Neural cell (in vitro differentiated cells): ENCODE results near the gene COL17A1. TPM values are rescaled to one million over a fixed set of nuclear protein-coding genes. Genes with fewer than 3 reads are reported as not detected.

Experiments
- H2AFZ ChIP-seq: fragments of 200-600, 300-800 bp; sonication (generic), shearing (Covaris generic); 2 replicates; pipeline ENCODE4 v1.6.0; 2014; ENCODE audit warnings: low read depth, mild to moderate bottlenecking, antibody characterized with exemption, low read length, moderate library complexity
- H3F3A ChIP-seq: fragments of 200-600 bp; shearing (Covaris generic); 2 replicates; pipeline ENCODE4 v1.6.1; 2016; ENCODE audit warnings: mild to moderate bottlenecking, moderate library complexity, mixed read lengths, antibody characterized with exemption, low read length; ENCODE audit not compliant: insufficient read depth, poor library complexity, severe bottlenecking
- H3K27ac ChIP-seq: fragments of 200-600, 300-800 bp; sonication (generic), shearing (Covaris generic); 2 replicates; pipeline ENCODE4 v1.5.1; 2014; ENCODE audit warnings: mild to moderate bottlenecking, low read length, moderate library complexity
- H3K27me3 ChIP-seq: fragments of 300-800, 200-600 bp; sonication (generic), shearing (Covaris generic); 2 replicates; pipeline ENCODE4 v1.6.0; 2014; ENCODE audit warnings: mild to moderate bottlenecking, low read depth, low read length, moderate library complexity; ENCODE audit not compliant: insufficient read depth
- H3K36me3 ChIP-seq: fragments of 300-800, 200-600 bp; sonication (generic), shearing (Covaris generic); 2 replicates; pipeline ENCODE4 v1.5.1; 2014; ENCODE audit warnings: mild to moderate bottlenecking, antibody characterized with exemption, low read length, moderate library complexity; ENCODE audit not compliant: insufficient read depth
- H3K4me2 ChIP-seq: fragments of 300-800, 200-600 bp; sonication (generic), shearing (Covaris generic); 2 replicates; pipeline ENCODE4 v1.6.0; 2014; ENCODE audit warnings: mild to moderate bottlenecking, low read length
- H3K4me3 ChIP-seq: fragments of 300-800, 200-600 bp; sonication (generic), shearing (Covaris generic); 2 replicates; pipeline ENCODE4 v1.5.1; 2014; ENCODE audit warnings: mild to moderate bottlenecking, low read length, moderate library complexity
- H3K79me2 ChIP-seq: fragments of 200-600 bp; shearing (Covaris generic); replicated peaks from 2 replicates; pipeline ENCODE4 v1.6.0; 2014; ENCODE audit warnings: mild to moderate bottlenecking, low read length, moderate library complexity; ENCODE audit not compliant: insufficient read depth
- H3K9ac ChIP-seq: fragments of 300-800, 200-600 bp; sonication (generic), shearing (Covaris generic); 2 replicates; pipeline ENCODE4 v1.6.1; 2016; ENCODE audit warnings: mild to moderate bottlenecking, low read length, mixed read lengths
- H3K9me2 ChIP-seq: fragments of 200-600 bp; shearing (Covaris generic); 2 replicates; pipeline ENCODE4 v1.6.1; 2016; ENCODE audit warnings: mild to moderate bottlenecking, low read length, mixed read lengths; ENCODE audit not compliant: insufficient read depth
- H3K9me3 ChIP-seq: fragments of 200-600, 300-800 bp; sonication (generic), shearing (Covaris generic); 2 replicates; pipeline ENCODE4 v1.6.1; 2016; ENCODE audit warnings: mild to moderate bottlenecking, mixed run types, low read length, moderate library complexity, mixed read lengths
- H4K20me1 ChIP-seq: fragments of 200-600 bp; shearing (Covaris generic); 2 replicates; pipeline ENCODE4 v1.6.1; 2016; ENCODE audit warnings: mild to moderate bottlenecking, mixed run types; ENCODE audit not compliant: insufficient read depth
- EP300 ChIP-seq: fragments of 450-650 bp; conservative IDR thresholded peaks from 2 replicates; pipeline ENCODE4 v1.6.1; 2014; ENCODE audit warnings: antibody characterized with exemption, mild to moderate bottlenecking, moderate library complexity; ENCODE audit not compliant: poor library complexity, severe bottlenecking
- EZH2 ChIP-seq: fragments of 200-600, 300-800 bp; shearing (Covaris generic), sonication (generic); IDR thresholded peaks from 2 replicates; pipeline ENCODE4 v1.6.1; 2014; ENCODE audit warnings: antibody characterized with exemption, low read length, borderline replicate concordance, mild to moderate bottlenecking; ENCODE audit not compliant: insufficient read depth, poor library complexity, severe bottlenecking
- MXI1 ChIP-seq: fragments of 450-650 bp; conservative IDR thresholded peaks from 2 replicates; pipeline ENCODE4 v1.6.1; 2014; ENCODE audit warnings: antibody characterized with exemption, mild to moderate bottlenecking; ENCODE audit not compliant: poor library complexity, severe bottlenecking
- POLR2AphosphoS5 ChIP-seq: IDR thresholded peaks from 2 replicates; pipeline ENCODE4 v1.6.1; 2012
- RAD21 ChIP-seq: fragments of 450-650 bp; conservative IDR thresholded peaks from 2 replicates; pipeline ENCODE4 v1.6.1; 2014; ENCODE audit warnings: antibody characterized with exemption, mild to moderate bottlenecking, moderate library complexity
- SMC3 ChIP-seq: fragments of 450-650 bp; conservative IDR thresholded peaks from 2 replicates; pipeline ENCODE4 v1.6.1; 2014; ENCODE audit warnings: antibody characterized with exemption, mild to moderate bottlenecking, moderate library complexity; ENCODE audit not compliant: poor library complexity
- TAF1 ChIP-seq: IDR thresholded peaks from 2 replicates; pipeline ENCODE4 v1.6.1; 2012; ENCODE audit warnings: low read depth
- polyA plus RNA-seq: library from polyadenylated mRNA; depleted of rRNA; stranded (reverse); fragments of >200 nt; gene quantifications from 2 replicates; pipeline ENCODE4 v1.2.3, GENCODE V29; 2014
- TF ChIP-seq, protein P1 (sequence below): fragments of 450-650 bp; IDR thresholded peaks from 2 replicates; pipeline ENCODE4 v1.5.1; 2014; ENCODE audit warnings: antibody characterized with exemption, mild to moderate bottlenecking, moderate library complexity; ENCODE audit not compliant: poor library complexity, severe bottlenecking
- TF ChIP-seq, protein P2 (sequence below): IDR thresholded peaks from 2 replicates; pipeline ENCODE4 v1.6.1; 2012; ENCODE audit warnings: borderline replicate concordance

COL17A1 gene
- polyA plus RNA-seq, 1 donor from 2014 or later = not detected

DNA sequence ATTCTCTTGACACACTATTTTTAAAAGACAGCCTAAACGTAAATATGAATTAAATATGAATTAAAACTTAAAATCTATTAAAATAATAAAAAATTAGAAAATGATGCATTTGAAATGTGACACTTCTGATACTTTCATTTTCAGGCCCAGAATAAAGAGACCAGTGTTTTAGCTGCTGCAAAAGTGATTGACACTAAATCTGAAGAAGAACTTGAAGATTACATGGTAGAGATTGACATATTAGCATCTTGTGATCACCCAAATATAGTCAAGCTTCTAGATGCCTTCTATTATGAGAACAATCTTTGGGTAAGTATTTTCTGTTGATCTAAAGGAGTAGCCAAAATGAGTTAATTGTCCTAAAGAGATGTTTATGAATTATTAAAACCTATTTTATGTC, 95.1 kb downstream of the COL17A1 start:
- TF ChIP-seq EZH2 (no peak), MXI1 (no peak), RAD21 (no peak), EP300 (no peak), TAF1 (no peak), POLR2AphosphoS5 (no peak), SMC3 (no peak)
- TF ChIP-seq, protein P1, sequence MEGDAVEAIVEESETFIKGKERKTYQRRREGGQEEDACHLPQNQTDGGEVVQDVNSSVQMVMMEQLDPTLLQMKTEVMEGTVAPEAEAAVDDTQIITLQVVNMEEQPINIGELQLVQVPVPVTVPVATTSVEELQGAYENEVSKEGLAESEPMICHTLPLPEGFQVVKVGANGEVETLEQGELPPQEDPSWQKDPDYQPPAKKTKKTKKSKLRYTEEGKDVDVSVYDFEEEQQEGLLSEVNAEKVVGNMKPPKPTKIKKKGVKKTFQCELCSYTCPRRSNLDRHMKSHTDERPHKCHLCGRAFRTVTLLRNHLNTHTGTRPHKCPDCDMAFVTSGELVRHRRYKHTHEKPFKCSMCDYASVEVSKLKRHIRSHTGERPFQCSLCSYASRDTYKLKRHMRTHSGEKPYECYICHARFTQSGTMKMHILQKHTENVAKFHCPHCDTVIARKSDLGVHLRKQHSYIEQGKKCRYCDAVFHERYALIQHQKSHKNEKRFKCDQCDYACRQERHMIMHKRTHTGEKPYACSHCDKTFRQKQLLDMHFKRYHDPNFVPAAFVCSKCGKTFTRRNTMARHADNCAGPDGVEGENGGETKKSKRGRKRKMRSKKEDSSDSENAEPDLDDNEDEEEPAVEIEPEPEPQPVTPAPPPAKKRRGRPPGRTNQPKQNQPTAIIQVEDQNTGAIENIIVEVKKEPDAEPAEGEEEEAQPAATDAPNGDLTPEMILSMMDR = no peak
- TF ChIP-seq, protein P2, sequence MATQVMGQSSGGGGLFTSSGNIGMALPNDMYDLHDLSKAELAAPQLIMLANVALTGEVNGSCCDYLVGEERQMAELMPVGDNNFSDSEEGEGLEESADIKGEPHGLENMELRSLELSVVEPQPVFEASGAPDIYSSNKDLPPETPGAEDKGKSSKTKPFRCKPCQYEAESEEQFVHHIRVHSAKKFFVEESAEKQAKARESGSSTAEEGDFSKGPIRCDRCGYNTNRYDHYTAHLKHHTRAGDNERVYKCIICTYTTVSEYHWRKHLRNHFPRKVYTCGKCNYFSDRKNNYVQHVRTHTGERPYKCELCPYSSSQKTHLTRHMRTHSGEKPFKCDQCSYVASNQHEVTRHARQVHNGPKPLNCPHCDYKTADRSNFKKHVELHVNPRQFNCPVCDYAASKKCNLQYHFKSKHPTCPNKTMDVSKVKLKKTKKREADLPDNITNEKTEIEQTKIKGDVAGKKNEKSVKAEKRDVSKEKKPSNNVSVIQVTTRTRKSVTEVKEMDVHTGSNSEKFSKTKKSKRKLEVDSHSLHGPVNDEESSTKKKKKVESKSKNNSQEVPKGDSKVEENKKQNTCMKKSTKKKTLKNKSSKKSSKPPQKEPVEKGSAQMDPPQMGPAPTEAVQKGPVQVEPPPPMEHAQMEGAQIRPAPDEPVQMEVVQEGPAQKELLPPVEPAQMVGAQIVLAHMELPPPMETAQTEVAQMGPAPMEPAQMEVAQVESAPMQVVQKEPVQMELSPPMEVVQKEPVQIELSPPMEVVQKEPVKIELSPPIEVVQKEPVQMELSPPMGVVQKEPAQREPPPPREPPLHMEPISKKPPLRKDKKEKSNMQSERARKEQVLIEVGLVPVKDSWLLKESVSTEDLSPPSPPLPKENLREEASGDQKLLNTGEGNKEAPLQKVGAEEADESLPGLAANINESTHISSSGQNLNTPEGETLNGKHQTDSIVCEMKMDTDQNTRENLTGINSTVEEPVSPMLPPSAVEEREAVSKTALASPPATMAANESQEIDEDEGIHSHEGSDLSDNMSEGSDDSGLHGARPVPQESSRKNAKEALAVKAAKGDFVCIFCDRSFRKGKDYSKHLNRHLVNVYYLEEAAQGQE = no peak
- no peaks in the 10 kb centered on the region for H3K9me3 ChIP-seq
- no peaks in the 10 kb centered on the region for H3K27me3 ChIP-seq
- no peaks in the 10 kb centered on the region for H3F3A ChIP-seq
- no peak overlapping the region for H2AFZ ChIP-seq
- no peaks in the 10 kb centered on the region for H3K79me2 ChIP-seq
- H3K9ac ChIP-seq = no peak overlapping the region
- no peak overlapping the region for H3K4me3 ChIP-seq
- H3K4me2 ChIP-seq = no peak overlapping the region
- no peaks in the 10 kb centered on the region for H4K20me1 ChIP-seq
- no peak overlapping the region for H3K27ac ChIP-seq
- H3K36me3 ChIP-seq = no peaks in the 10 kb centered on the region
- H3K9me2 ChIP-seq = no peaks in the 10 kb centered on the region

DNA sequence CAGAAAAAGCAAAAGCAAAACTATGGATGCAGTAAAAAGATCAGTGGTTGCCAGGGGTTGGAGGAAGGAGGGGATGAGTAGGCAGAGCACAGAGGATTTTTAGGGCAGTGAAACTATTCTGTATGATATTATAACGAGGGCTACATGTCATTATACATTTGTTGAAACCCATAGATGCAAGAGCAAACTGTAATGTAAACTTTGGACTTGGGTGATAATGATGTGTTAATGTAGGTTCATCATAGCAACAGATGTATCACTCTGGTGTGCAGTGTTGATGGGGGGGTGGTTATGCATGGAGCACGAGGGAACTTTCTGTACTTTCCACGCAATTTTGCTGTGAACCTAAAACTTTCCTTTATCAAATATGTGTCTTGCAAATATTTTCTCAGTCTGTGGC, 95.6 kb downstream of the COL17A1 start:
- Histone ChIP-seq H2AFZ (no peak overlapping the region), H3F3A (no peaks in the 10 kb centered on the region), H3K4me2 (no peak overlapping the region), H3K27me3 (no peaks in the 10 kb centered on the region), H3K9me3 (no peaks in the 10 kb centered on the region), H3K9me2 (no peaks in the 10 kb centered on the region), H4K20me1 (no peaks in the 10 kb centered on the region), H3K4me3 (no peak overlapping the region), H3K27ac (no peak overlapping the region), H3K9ac (no peak overlapping the region), H3K36me3 (no peaks in the 10 kb centered on the region), H3K79me2 (no peaks in the 10 kb centered on the region)
- TF ChIP-seq EP300 (no peak), SMC3 (no peak), POLR2AphosphoS5 (no peak), TAF1 (no peak), RAD21 (no peak), EZH2 (no peak), MXI1 (no peak)
- TF ChIP-seq, protein P2 = no peak
- TF ChIP-seq, protein P1 = no peak
